ENCODE measurements around the gene MYH13. TPM values are rescaled to one million over a fixed set of nuclear protein-coding genes. Genes with fewer than 3 reads are reported as not detected.

The MYH13 gene
- total and polyA plus RNA-seq, 9 of the 15 experiments (the other 6 are each of a cell fraction or from before 2014, with no cell fraction given): 0.01 TPM; not detected in 8

- TF ChIP-seq TFAP4 (CRISPR knock-in tag; IDR thresholded peaks at IDR 0.05; ENCODE audit: borderline replicate concordance): no peak
- no peak for TF ChIP-seq PYGO2 (tag; IDR thresholded peaks at IDR 0.05)
- no peak for TF ChIP-seq CHCHD3 (CRISPR knock-in tag; IDR thresholded peaks at IDR 0.05)
- TF ChIP-seq ZNF263 (CRISPR knock-in tag; IDR thresholded peaks at IDR 0.05; ENCODE audit: borderline replicate concordance): no peak
- no peak for TF ChIP-seq SLC30A9 (CRISPR knock-in tag; IDR thresholded peaks at IDR 0.05)
- no peak for TF ChIP-seq FOXK2 (conservative IDR thresholded peaks at IDR 0.05 in 1 of 2, IDR thresholded peaks at IDR 0.05 in 1 of 2; ENCODE audit: low read depth in 2 of 2)
- no peak for TF ChIP-seq BRCA1 (IDR thresholded peaks at IDR 0.05)
- no peak for TF ChIP-seq BRCA1 (CRISPR knock-in tag; IDR thresholded peaks at IDR 0.05)
These were observed 54.3 kb downstream of the MYH13 start (continued) for GRCh38 chr17:10318535-10318934.

- intact Hi-C loops (cut with micrococcal nuclease): no loop called here
- H3K9me1 ChIP-seq (ENCODE audit: control insufficient read depth, insufficient read depth, low read length): no peaks in the 10 kb centered on the region
- H2AFZ ChIP-seq (ENCODE audit: low read depth, low read length): no peak overlapping the region
- BruUV-seq (replicated peaks): no TSS peak
- H3K27ac ChIP-seq (ENCODE audit: extremely low read depth, low read depth, low read length): no peak overlapping the region
- H3K36me3 ChIP-seq (ENCODE audit: control insufficient read depth, insufficient read depth, low read length): no peaks in the 10 kb centered on the region
- no peaks in the 10 kb centered on the region for H3K27me3 ChIP-seq (ENCODE audit: control insufficient read depth in 2 of 2, insufficient read depth in 2 of 2, low read length in 2 of 2)
- in situ Hi-C loops (cut with MboI): no loop called here
- no peaks in the 10 kb centered on the region for H3K79me2 ChIP-seq (ENCODE audit: control insufficient read depth, insufficient read depth, low read length)
- ChIA-PET CTCF (ENCODE audit: low intra/inter-chr PET ratio) (no interaction called here), POLR2A (no interaction called here)
- H3K4me2 ChIP-seq (ENCODE audit: insufficient read depth, low read length): no peak overlapping the region
- no peak overlapping the region for H3K4me3 ChIP-seq
- no peak for ATAC-seq
- no peak overlapping the region for H3K9ac ChIP-seq (ENCODE audit: insufficient read depth in 1 of 2, low read depth in 2 of 2, low read length in 2 of 2)
- no peak for FAIRE-seq
- peaks cover 0 to 3% of the 10 kb centered on the region in 2 experiments; a peak in 1 of 5 replicates for H3K4me1 ChIP-seq (replicated peaks in 1 of 2; ENCODE audit: control insufficient read depth in 2 of 2, insufficient read depth in 2 of 2, low read length in 2 of 2)
- no peak for DNase-seq (ENCODE audit: extremely low read depth in 1 of 4, low spot score in 3 of 4)
- WGBS (ENCODE audit: insufficient coverage, low coverage, missing lambda C conversion rate): 0% methylated on average over 4 of the region's 5 CpGs
- H4K20me1 ChIP-seq (replicated peaks; ENCODE audit: control insufficient read depth, insufficient read depth, low read length): no peaks in the 10 kb centered on the region
- H3K9me3 ChIP-seq (replicated peaks; ENCODE audit: control insufficient read depth, insufficient read depth, low read depth, low read length): no peaks in the 10 kb centered on the region; the same call in 1 of the 2 replicates
- TF ChIP-seq, protein P1, sequence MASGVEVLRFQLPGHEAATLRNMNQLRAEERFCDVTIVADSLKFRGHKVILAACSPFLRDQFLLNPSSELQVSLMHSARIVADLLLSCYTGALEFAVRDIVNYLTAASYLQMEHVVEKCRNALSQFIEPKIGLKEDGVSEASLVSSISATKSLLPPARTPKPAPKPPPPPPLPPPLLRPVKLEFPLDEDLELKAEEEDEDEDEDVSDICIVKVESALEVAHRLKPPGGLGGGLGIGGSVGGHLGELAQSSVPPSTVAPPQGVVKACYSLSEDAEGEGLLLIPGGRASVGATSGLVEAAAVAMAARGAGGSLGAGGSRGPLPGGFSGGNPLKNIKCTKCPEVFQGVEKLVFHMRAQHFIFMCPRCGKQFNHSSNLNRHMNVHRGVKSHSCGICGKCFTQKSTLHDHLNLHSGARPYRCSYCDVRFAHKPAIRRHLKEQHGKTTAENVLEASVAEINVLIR (CRISPR knock-in tag; IDR thresholded peaks at IDR 0.05): no peak
- TF ChIP-seq PHB (CRISPR knock-in tag; IDR thresholded peaks at IDR 0.05): no peak
These were observed 55.3 kb downstream of the MYH13 start for GRCh38 chr17:10317543-10317834.
